Keratinocyte (primary cell): ENCODE results near the gene SRY. TPM values are rescaled to one million over a fixed set of nuclear protein-coding genes. Genes with fewer than 3 reads are reported as not detected.

ENCODE experiments used
- DNase-seq: peaks from one replicate; pipeline ENCODE4 v3.0.0-alpha.2; 2011; ENCODE audit warnings: low read depth, missing footprints, low spot score
- FAIRE-seq: peaks from 2 replicates; lab custom pipeline; 2011; peaks lifted over from hg19 to GRCh38; lab: Jason Lieb, UNC
- H2AFZ ChIP-seq: 2 replicates; pipeline ENCODE4 v1.6.0; 2012; ENCODE audit warnings: low read length, control low read depth, inconsistent platforms; ENCODE audit not compliant: control insufficient read depth
- H3K27ac ChIP-seq: 2 replicates; pipeline ENCODE4 v1.5.1; 2011; ENCODE audit warnings: low read length; ENCODE audit not compliant: control insufficient read depth, insufficient read depth
- H3K27me3 ChIP-seq: 3 replicates; pipeline ENCODE4 v1.6.0; 2011; ENCODE audit warnings: low read length; ENCODE audit not compliant: control insufficient read depth, insufficient read depth; ENCODE audit errors: extremely low read depth
- H3K36me3 ChIP-seq, 2 experiments: 2 replicates in 1 of 2; 3 replicates in 1 of 2; pipeline ENCODE4 v1.5.1; 2011; ENCODE audit warnings: low read length in 2 of 2, mild to moderate bottlenecking in 1 of 2; ENCODE audit not compliant: control insufficient read depth in 2 of 2, insufficient read depth in 2 of 2; ENCODE audit errors: extremely low read depth in 1 of 2
- H3K4me1 ChIP-seq: 3 replicates; pipeline ENCODE4 v1.5.1; 2011; ENCODE audit warnings: low read length; ENCODE audit not compliant: control insufficient read depth, insufficient read depth; ENCODE audit errors: extremely low read depth
- H3K4me2 ChIP-seq: 3 replicates; pipeline ENCODE4 v1.6.0; 2011; ENCODE audit warnings: low read depth, low read length; ENCODE audit not compliant: control insufficient read depth, insufficient read depth; ENCODE audit errors: extremely low read depth
- H3K4me3 ChIP-seq, 3 experiments: fragments of 200-600 bp in 1 of 3; sonication (generic) in 1 of 3; 2 replicates in 2 of 3; 3 replicates in 1 of 3; pipeline ENCODE4 v1.5.1; 2011 to 2016; ENCODE audit warnings: low read length in 3 of 3, mild to moderate bottlenecking in 3 of 3, control low read depth in 2 of 3, inconsistent platforms in 1 of 3, low read depth in 1 of 3, mixed read lengths in 1 of 3, mixed run types in 1 of 3, moderate library complexity in 1 of 3; ENCODE audit not compliant: control insufficient read depth in 2 of 3, insufficient read depth in 2 of 3; ENCODE audit errors: extremely low read depth in 1 of 3
- H3K79me2 ChIP-seq: 2 replicates; pipeline ENCODE4 v1.6.0; 2012; ENCODE audit warnings: low read length; ENCODE audit not compliant: control insufficient read depth, insufficient read depth
- H3K9ac ChIP-seq: 3 replicates; pipeline ENCODE4 v1.6.0; 2011; ENCODE audit warnings: low read length; ENCODE audit not compliant: control insufficient read depth, insufficient read depth; ENCODE audit errors: extremely low read depth
- H3K9me1 ChIP-seq: 3 replicates; pipeline ENCODE4 v1.6.0; 2011; ENCODE audit warnings: low read length; ENCODE audit not compliant: control insufficient read depth, insufficient read depth; ENCODE audit errors: extremely low read depth
- H3K9me3 ChIP-seq: 2 replicates; pipeline ENCODE4 v1.5.1; 2012; ENCODE audit warnings: low read depth, low read length; ENCODE audit not compliant: control insufficient read depth
- H4K20me1 ChIP-seq: 3 replicates; pipeline ENCODE4 v1.6.0; 2011; ENCODE audit warnings: low read length; ENCODE audit not compliant: control insufficient read depth, insufficient read depth; ENCODE audit errors: extremely low read depth
- EZH2 ChIP-seq: IDR thresholded peaks from one replicate; pipeline ENCODE4 v1.6.1; 2012; ENCODE audit warnings: inconsistent platforms, mild to moderate bottlenecking, low read length, moderate library complexity
- dilution Hi-C: fragments of 300-500 bp; cut with MboI; formaldehyde crosslinking; loops from one replicate; pipeline ENCODE4 v1.7.0; 2020; ENCODE audit warnings: low sequenced_read_pairs; ENCODE audit not compliant: extremely low pct_ligation_motif_present
- polyA plus RNA-seq, 5 experiments: library from polyadenylated mRNA; depleted of rRNA in 3 of 5; stranded (reverse) in 3 of 5; stranded (forward) in 1 of 5; unstranded in 1 of 5; fragments of >200 nt; gene quantifications; 1 replicate in 1 of 5; 2 replicates in 3 of 5; 3 replicates in 1 of 5; pipeline versions ENCODE4 v1.2.1 to v1.2.3, GENCODE V29; 2011 to 2012; ENCODE audit warnings: missing spikeins in 2 of 5, low read depth in 1 of 5, low replicate concordance in 1 of 5
- small RNA-seq, 3 experiments: library from RNA; depleted of rRNA; stranded (forward); fragments of <200 nt; gene quantifications; one replicate each; pipeline ENCODE3, GENCODE V24; 2012; ENCODE audit warnings: low read depth in 3 of 3, low replicate concordance in 1 of 3; ENCODE audit not compliant: insufficient read length in 3 of 3
- TF ChIP-seq, protein P1 (sequence below), 3 experiments: IDR thresholded peaks in 1 of 3; conservative IDR thresholded peaks in 1 of 3; optimal IDR thresholded peaks in 1 of 3; 2 replicates in 2 of 3; 3 replicates in 1 of 3; pipeline versions ENCODE3 to v1.5.1; 2011; ENCODE audit warnings: low read length in 3 of 3, mild to moderate bottlenecking in 3 of 3, moderate library complexity in 2 of 3, control low read depth in 1 of 3, inconsistent platforms in 1 of 3; ENCODE audit not compliant: insufficient read depth in 2 of 3; ENCODE audit errors: extremely low read depth in 1 of 3

The SRY gene
- polyA plus RNA-seq, 1 donor (not counting 4 experiments of a cell fraction or from before 2014, with no cell fraction given) = not detected

DNA sequence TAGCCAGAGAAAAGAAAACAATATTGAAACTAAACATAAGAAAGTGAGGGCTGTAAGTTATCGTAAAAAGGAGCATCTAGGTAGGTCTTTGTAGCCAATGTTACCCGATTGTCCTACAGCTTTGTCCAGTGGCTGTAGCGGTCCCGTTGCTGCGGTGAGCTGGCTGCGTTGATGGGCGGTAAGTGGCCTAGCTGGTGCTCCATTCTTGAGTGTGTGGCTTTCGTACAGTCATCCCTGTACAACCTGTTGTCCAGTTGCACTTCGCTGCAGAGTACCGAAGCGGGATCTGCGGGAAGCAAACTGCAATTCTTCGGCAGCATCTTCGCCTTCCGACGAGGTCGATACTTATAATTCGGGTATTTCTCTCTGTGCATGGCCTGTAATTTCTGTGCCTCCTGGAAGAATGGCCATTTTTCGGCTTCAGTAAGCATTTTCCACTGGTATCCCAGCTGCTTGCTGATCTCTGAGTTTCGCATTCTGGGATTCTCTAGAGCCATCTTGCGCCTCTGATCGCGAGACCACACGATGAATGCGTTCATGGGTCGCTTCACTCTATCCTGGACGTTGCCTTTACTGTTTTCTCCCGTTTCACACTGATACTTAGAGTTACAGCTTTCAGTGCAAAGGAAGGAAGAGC is 488 bp downstream of the SRY start:
- TF ChIP-seq, protein P1, sequence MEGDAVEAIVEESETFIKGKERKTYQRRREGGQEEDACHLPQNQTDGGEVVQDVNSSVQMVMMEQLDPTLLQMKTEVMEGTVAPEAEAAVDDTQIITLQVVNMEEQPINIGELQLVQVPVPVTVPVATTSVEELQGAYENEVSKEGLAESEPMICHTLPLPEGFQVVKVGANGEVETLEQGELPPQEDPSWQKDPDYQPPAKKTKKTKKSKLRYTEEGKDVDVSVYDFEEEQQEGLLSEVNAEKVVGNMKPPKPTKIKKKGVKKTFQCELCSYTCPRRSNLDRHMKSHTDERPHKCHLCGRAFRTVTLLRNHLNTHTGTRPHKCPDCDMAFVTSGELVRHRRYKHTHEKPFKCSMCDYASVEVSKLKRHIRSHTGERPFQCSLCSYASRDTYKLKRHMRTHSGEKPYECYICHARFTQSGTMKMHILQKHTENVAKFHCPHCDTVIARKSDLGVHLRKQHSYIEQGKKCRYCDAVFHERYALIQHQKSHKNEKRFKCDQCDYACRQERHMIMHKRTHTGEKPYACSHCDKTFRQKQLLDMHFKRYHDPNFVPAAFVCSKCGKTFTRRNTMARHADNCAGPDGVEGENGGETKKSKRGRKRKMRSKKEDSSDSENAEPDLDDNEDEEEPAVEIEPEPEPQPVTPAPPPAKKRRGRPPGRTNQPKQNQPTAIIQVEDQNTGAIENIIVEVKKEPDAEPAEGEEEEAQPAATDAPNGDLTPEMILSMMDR (optimal IDR thresholded peaks at IDR 0.05 in 1 of 3, IDR thresholded peaks at IDR 0.05 in 1 of 3, conservative IDR thresholded peaks at IDR 0.05 in 1 of 3; ENCODE audit: extremely low read depth in 1 of 3, insufficient read depth in 2 of 3, low read length in 3 of 3) = no peak
- TF ChIP-seq EZH2 = no peak
- dilution Hi-C loops = no loop called here

More for the DNA sequence above, 488 bp downstream of the SRY start:
- H4K20me1 ChIP-seq = no peaks in the 10 kb centered on the region
- FAIRE-seq (no peak), DNase-seq (no peak)
- H3K36me3 ChIP-seq = no peaks in the 10 kb centered on the region
- no peak overlapping the region for H3K4me2 ChIP-seq
- no peaks in the 10 kb centered on the region for H3K9me3 ChIP-seq
- no peak overlapping the region for H3K4me3 ChIP-seq
- H3K9me1 ChIP-seq = no peaks in the 10 kb centered on the region
- H3K79me2 ChIP-seq = no peaks in the 10 kb centered on the region
- H3K4me1 ChIP-seq = no peaks in the 10 kb centered on the region
- H3K27me3 ChIP-seq = no peaks in the 10 kb centered on the region
- H3K27ac ChIP-seq = no peak overlapping the region
- H3K9ac ChIP-seq = no peak overlapping the region
- H2AFZ ChIP-seq = no peak overlapping the region

Small RNA genes lying within 50 kb of the gene (small RNA-seq; reads per million reads assigned to genes)
- 0 reads per million in 3 experiments for gene RNU6-1334P
- gene TOMM22P2 = 0 reads per million in 3 experiments

Other genes starting within 250 kb of the SRY start
- not detected in 3 replicates for gene RPS4Y1, start 53.9 kb upstream of the SRY start, polyA plus RNA-seq
- not detected in 3 replicates for gene ZFY, start 147.7 kb upstream of the SRY start, polyA plus RNA-seq